ENCODE measurements around the gene BBS2.

Gene BBS2

GRCh38 chr16:56517206-56517605 lies 2.6 kb downstream of the BBS2 start:
- no peaks in the 10 kb centered on the region for H3K36me3 ChIP-seq (ENCODE audit: control insufficient read depth, insufficient read depth, low read length)
- H3K27ac ChIP-seq (ENCODE audit: low read depth, low read length) = no peak overlapping the region
- no peaks in the 10 kb centered on the region for H3K27me3 ChIP-seq (ENCODE audit: control insufficient read depth, insufficient read depth, low read length)
- no peak overlapping the region for H3K9ac ChIP-seq (ENCODE audit: low read depth, low read length)
- H3K4me3 ChIP-seq (ENCODE audit: low read depth, low read length) = no peak overlapping the region
- H3K4me1 ChIP-seq (ENCODE audit: control insufficient read depth, insufficient read depth, low read length) = peaks cover 4% of the 10 kb centered on the region; the same call in 1 of the 2 replicates
- no peaks in the 10 kb centered on the region for H3K9me3 ChIP-seq (ENCODE audit: control insufficient read depth, insufficient read depth, low read length)

GRCh38 chr16:56515665-56516064 lies 4.2 kb downstream of the BBS2 start:
- Histone ChIP-seq H3K4me3 (ENCODE audit: low read depth, low read length) (no peak overlapping the region), H3K9ac (ENCODE audit: low read depth, low read length) (no peak overlapping the region), H3K27ac (ENCODE audit: low read depth, low read length) (no peak overlapping the region), H3K27me3 (ENCODE audit: control insufficient read depth, insufficient read depth, low read length) (no peaks in the 10 kb centered on the region), H3K4me1 (ENCODE audit: control insufficient read depth, insufficient read depth, low read length) (peaks cover 4% of the 10 kb centered on the region; the same call in 1 of the 2 replicates), H3K36me3 (ENCODE audit: control insufficient read depth, insufficient read depth, low read length) (no peaks in the 10 kb centered on the region; the same call in 1 of the 2 replicates), H3K9me3 (ENCODE audit: control insufficient read depth, insufficient read depth, low read length) (no peaks in the 10 kb centered on the region)

- no peak overlapping the region for H3K4me3 ChIP-seq (ENCODE audit: low read depth, low read length)
- no peak overlapping the region for H3K9ac ChIP-seq (ENCODE audit: low read depth, low read length)
- no peaks in the 10 kb centered on the region for H3K4me1 ChIP-seq (ENCODE audit: control insufficient read depth, insufficient read depth, low read length)
- H3K36me3 ChIP-seq (ENCODE audit: control insufficient read depth, insufficient read depth, low read length) = no peaks in the 10 kb centered on the region; the same call in 1 of the 2 replicates
- H3K27me3 ChIP-seq (ENCODE audit: control insufficient read depth, insufficient read depth, low read length) = no peaks in the 10 kb centered on the region
- no peak overlapping the region for H3K27ac ChIP-seq (ENCODE audit: low read depth, low read length)
- H3K9me3 ChIP-seq (ENCODE audit: control insufficient read depth, insufficient read depth, low read length) = no peaks in the 10 kb centered on the region
Measured at GRCh38 chr16:56514845-56515244, 5.0 kb downstream of the BBS2 start.

- H3K27me3 ChIP-seq (ENCODE audit: control insufficient read depth, insufficient read depth, low read length) = no peaks in the 10 kb centered on the region
- no peaks in the 10 kb centered on the region for H3K4me1 ChIP-seq (ENCODE audit: control insufficient read depth, insufficient read depth, low read length)
- H3K4me3 ChIP-seq (ENCODE audit: low read depth, low read length) = no peak overlapping the region
- peaks cover 3% of the 10 kb centered on the region; the same call in 1 of the 2 replicates for H3K36me3 ChIP-seq (ENCODE audit: control insufficient read depth, insufficient read depth, low read length)
- H3K9ac ChIP-seq (ENCODE audit: low read depth, low read length) = no peak overlapping the region
- no peaks in the 10 kb centered on the region for H3K9me3 ChIP-seq (ENCODE audit: control insufficient read depth, insufficient read depth, low read length)
- no peak overlapping the region for H3K27ac ChIP-seq (ENCODE audit: low read depth, low read length)
Measured at GRCh38 chr16:56513972-56514371, 5.9 kb downstream of the BBS2 start.

- Histone ChIP-seq H3K9me3 (ENCODE audit: control insufficient read depth, insufficient read depth, low read length) (no peaks in the 10 kb centered on the region), H3K27me3 (ENCODE audit: control insufficient read depth, insufficient read depth, low read length) (no peaks in the 10 kb centered on the region), H3K27ac (ENCODE audit: low read depth, low read length) (no peak overlapping the region), H3K4me1 (ENCODE audit: control insufficient read depth, insufficient read depth, low read length) (no peaks in the 10 kb centered on the region), H3K9ac (ENCODE audit: low read depth, low read length) (no peak overlapping the region), H3K36me3 (ENCODE audit: control insufficient read depth, insufficient read depth, low read length) (peaks cover 5% of the 10 kb centered on the region; the same call in 1 of the 2 replicates), H3K4me3 (ENCODE audit: low read depth, low read length) (no peak overlapping the region)
Measured at GRCh38 chr16:56513091-56513490, 6.7 kb downstream of the BBS2 start.

GRCh38 chr16:56512025-56512424 lies 7.8 kb downstream of the BBS2 start:
- Histone ChIP-seq H3K27ac (ENCODE audit: low read depth, low read length) (no peak overlapping the region), H3K4me3 (ENCODE audit: low read depth, low read length) (no peak overlapping the region), H3K9ac (ENCODE audit: low read depth, low read length) (no peak overlapping the region), H3K27me3 (ENCODE audit: control insufficient read depth, insufficient read depth, low read length) (no peaks in the 10 kb centered on the region), H3K36me3 (ENCODE audit: control insufficient read depth, insufficient read depth, low read length) (peaks cover 5% of the 10 kb centered on the region; the same call in 1 of the 2 replicates), H3K9me3 (ENCODE audit: control insufficient read depth, insufficient read depth, low read length) (no peaks in the 10 kb centered on the region), H3K4me1 (ENCODE audit: control insufficient read depth, insufficient read depth, low read length) (no peaks in the 10 kb centered on the region)

- H3K9me3 ChIP-seq (ENCODE audit: control insufficient read depth, insufficient read depth, low read length) = no peaks in the 10 kb centered on the region
- no peaks in the 10 kb centered on the region for H3K4me1 ChIP-seq (ENCODE audit: control insufficient read depth, insufficient read depth, low read length)
- H3K27me3 ChIP-seq (ENCODE audit: control insufficient read depth, insufficient read depth, low read length) = no peaks in the 10 kb centered on the region
- H3K27ac ChIP-seq (ENCODE audit: low read depth, low read length) = no peak overlapping the region
- H3K36me3 ChIP-seq (ENCODE audit: control insufficient read depth, insufficient read depth, low read length) = peaks cover 5% of the 10 kb centered on the region; the same call in 1 of the 2 replicates
- no peak overlapping the region for H3K4me3 ChIP-seq (ENCODE audit: low read depth, low read length)
- no peak overlapping the region for H3K9ac ChIP-seq (ENCODE audit: low read depth, low read length)
Measured at GRCh38 chr16:56510544-56510943, 9.3 kb downstream of the BBS2 start.

- H3K4me1 ChIP-seq (ENCODE audit: control insufficient read depth, insufficient read depth, low read length) = no peaks in the 10 kb centered on the region
- peaks cover 12% of the 10 kb centered on the region for H3K36me3 ChIP-seq (ENCODE audit: control insufficient read depth, insufficient read depth, low read length)
- H3K4me3 ChIP-seq (ENCODE audit: low read depth, low read length) = no peak overlapping the region
- H3K27me3 ChIP-seq (ENCODE audit: control insufficient read depth, insufficient read depth, low read length) = no peaks in the 10 kb centered on the region
- H3K9ac ChIP-seq (ENCODE audit: low read depth, low read length) = no peak overlapping the region
- H3K9me3 ChIP-seq (ENCODE audit: control insufficient read depth, insufficient read depth, low read length) = no peaks in the 10 kb centered on the region
- no peak overlapping the region for H3K27ac ChIP-seq (ENCODE audit: low read depth, low read length)
Measured at GRCh38 chr16:56506941-56507340, 12.9 kb downstream of the BBS2 start.

- Histone ChIP-seq H3K9ac (ENCODE audit: low read depth, low read length) (no peak overlapping the region), H3K4me3 (ENCODE audit: low read depth, low read length) (no peak overlapping the region), H3K27me3 (ENCODE audit: control insufficient read depth, insufficient read depth, low read length) (no peaks in the 10 kb centered on the region), H3K27ac (ENCODE audit: low read depth, low read length) (no peak overlapping the region), H3K9me3 (ENCODE audit: control insufficient read depth, insufficient read depth, low read length) (no peaks in the 10 kb centered on the region), H3K4me1 (ENCODE audit: control insufficient read depth, insufficient read depth, low read length) (no peaks in the 10 kb centered on the region), H3K36me3 (ENCODE audit: control insufficient read depth, insufficient read depth, low read length) (peaks cover 25% of the 10 kb centered on the region)
Measured at GRCh38 chr16:56505181-56505580, 14.6 kb downstream of the BBS2 start.

GRCh38 chr16:56493815-56494214 lies 26.0 kb downstream of the BBS2 start:
- Histone ChIP-seq H3K27me3 (ENCODE audit: control insufficient read depth, insufficient read depth, low read length) (no peaks in the 10 kb centered on the region), H3K36me3 (ENCODE audit: control insufficient read depth, insufficient read depth, low read length) (peaks cover 18% of the 10 kb centered on the region), H3K27ac (ENCODE audit: low read depth, low read length) (no peak overlapping the region), H3K9ac (ENCODE audit: low read depth, low read length) (no peak overlapping the region), H3K9me3 (ENCODE audit: control insufficient read depth, insufficient read depth, low read length) (no peaks in the 10 kb centered on the region), H3K4me1 (ENCODE audit: control insufficient read depth, insufficient read depth, low read length) (no peaks in the 10 kb centered on the region), H3K4me3 (ENCODE audit: low read depth, low read length) (no peak overlapping the region)

GRCh38 chr16:56493126-56493525 lies 26.7 kb downstream of the BBS2 start:
- H3K4me1 ChIP-seq (ENCODE audit: control insufficient read depth, insufficient read depth, low read length) = no peaks in the 10 kb centered on the region
- H3K27me3 ChIP-seq (ENCODE audit: control insufficient read depth, insufficient read depth, low read length) = no peaks in the 10 kb centered on the region
- no peaks in the 10 kb centered on the region for H3K9me3 ChIP-seq (ENCODE audit: control insufficient read depth, insufficient read depth, low read length)
- H3K4me3 ChIP-seq (ENCODE audit: low read depth, low read length) = no peak overlapping the region
- H3K27ac ChIP-seq (ENCODE audit: low read depth, low read length) = no peak overlapping the region
- H3K9ac ChIP-seq (ENCODE audit: low read depth, low read length) = no peak overlapping the region
- H3K36me3 ChIP-seq (ENCODE audit: control insufficient read depth, insufficient read depth, low read length) = peaks cover 11% of the 10 kb centered on the region

Measured in HUES48 (cell line).